ENCODE data around the gene FUCA1. TPM values are rescaled to one million over a fixed set of nuclear protein-coding genes. Genes with fewer than 3 reads are reported as not detected.
"Not testable (repeated sequence)": the region's sequence is repeated elsewhere in the genome, so short reads cannot be mapped to it uniquely, and the experiment has no call there.

The FUCA1 gene
- total RNA-seq, 1 donor from 2014 or later = 21.4 TPM

- DNase-seq = no peak
Observed at GRCh38 chr1:23895993-23896392, 27.9 kb upstream of the FUCA1 start.

GRCh38 chr1:23895082-23895481, 27.0 kb upstream of the FUCA1 start:
- no peak for DNase-seq

GRCh38 chr1:23889074-23889473, 21.0 kb upstream of the FUCA1 start:
- no peak for DNase-seq

- DNase-seq = no peak
Observed at GRCh38 chr1:23885222-23885621, 17.1 kb upstream of the FUCA1 start.

- no peak for DNase-seq
Observed at GRCh38 chr1:23882746-23883145, 14.7 kb upstream of the FUCA1 start.

- no peak for DNase-seq
Observed at GRCh38 chr1:23879809-23880208, 11.7 kb upstream of the FUCA1 start.

GRCh38 chr1:23878668-23879067, 10.6 kb upstream of the FUCA1 start:
- no peak for DNase-seq

GRCh38 chr1:23875382-23875781, 7.3 kb upstream of the FUCA1 start:
- DNase-seq = peak; percentile 35

GRCh38 chr1:23872421-23872820, 4.3 kb upstream of the FUCA1 start:
- no peak for DNase-seq

- DNase-seq = no peak
Observed at GRCh38 chr1:23869051-23869450, 961 bp upstream of the FUCA1 start.

GRCh38 chr1:23868557-23869016, 497 bp upstream of the FUCA1 start:
- DNase-seq = no peak

- DNase-seq = no peak
Observed at GRCh38 chr1:23867542-23867894, 572 bp downstream of the FUCA1 start.

- peak; percentile 24 for DNase-seq
Observed at GRCh38 chr1:23865543-23865930, 2.6 kb downstream of the FUCA1 start.

GRCh38 chr1:23864801-23865542, 3.1 kb downstream of the FUCA1 start:
- DNase-seq = no peak

GRCh38 chr1:23862640-23863039, 5.5 kb downstream of the FUCA1 start:
- no peak for DNase-seq

- no peak for DNase-seq
Observed at GRCh38 chr1:23854568-23854967, 13.5 kb downstream of the FUCA1 start.

GRCh38 chr1:23853124-23853523, 15.0 kb downstream of the FUCA1 start:
- not testable (repeated sequence) for DNase-seq

GRCh38 chr1:23851406-23851805, 16.7 kb downstream of the FUCA1 start:
- DNase-seq = not testable (repeated sequence)

GRCh38 chr1:23848673-23849616, 19.1 kb downstream of the FUCA1 start:
- DNase-seq = no peak

GRCh38 chr1:23847482-23848095, 20.5 kb downstream of the FUCA1 start:
- DNase-seq = not testable (repeated sequence)

- DNase-seq = no peak
Observed at GRCh38 chr1:23845163-23845562, 22.9 kb downstream of the FUCA1 start.

- no peak for DNase-seq
Observed at GRCh38 chr1:23843644-23844043, 24.4 kb downstream of the FUCA1 start.

- peak; percentile 62 for DNase-seq
Observed at GRCh38 chr1:23838401-23838866, 29.7 kb downstream of the FUCA1 start.

All from tongue (tissue), 2 donors.